Measurements from ENCODE around the gene CCDC83. TPM values are rescaled to one million over a fixed set of nuclear protein-coding genes. Genes with fewer than 3 reads are reported as not detected.
"Not testable (repeated sequence)": the region's sequence is repeated elsewhere in the genome, so short reads cannot be mapped to it uniquely, and the experiment has no call there.

CCDC83 gene
- total RNA-seq, 4 donors from 2014 or later = not detected

DNA sequence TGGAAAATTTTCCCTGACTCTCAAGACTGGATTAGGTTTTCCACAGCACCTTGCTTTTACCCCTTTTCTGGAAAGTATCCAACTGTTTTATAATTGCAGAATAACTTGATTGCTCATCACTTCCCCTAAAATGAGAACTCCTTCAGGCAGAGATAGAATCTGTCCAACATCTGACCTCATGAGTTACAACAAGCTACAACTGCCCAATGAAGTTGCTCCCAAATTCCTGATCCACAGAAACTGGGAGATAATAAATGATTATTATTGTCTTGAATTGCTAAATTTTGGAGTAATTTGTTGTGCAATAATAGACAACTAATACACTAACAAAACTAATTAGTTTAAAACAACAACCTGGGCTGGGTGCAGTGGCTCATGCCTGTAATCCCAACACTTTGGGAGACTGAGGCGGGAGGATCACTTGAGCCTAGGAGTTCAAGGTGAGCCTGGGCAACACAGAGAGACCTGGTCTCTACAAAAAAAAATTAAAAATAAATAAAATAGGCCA, 10.0 kb upstream of the CCDC83 start:
- H3K27me3 ChIP-seq = no peaks in the 10 kb centered on the region
- 94% methylated on average over 1 of the region's 1 CpG for WGBS
- no peak overlapping the region for H3K27ac ChIP-seq
- H3K4me3 ChIP-seq = no peak overlapping the region
- H3K36me3 ChIP-seq = no peaks in the 10 kb centered on the region
- H3K4me1 ChIP-seq = peaks cover 4% of the 10 kb centered on the region
- H3K9me3 ChIP-seq = no peaks in the 10 kb centered on the region
- DNase-seq (ENCODE audit: low spot score in 2 of 2) = no peak
- TF ChIP-seq EP300 (IDR thresholded peaks at IDR 0.05) (no peak), POLR2AphosphoS5 (IDR thresholded peaks at IDR 0.05) (no peak), POLR2A (IDR thresholded peaks at IDR 0.05) (no peak)

DNA sequence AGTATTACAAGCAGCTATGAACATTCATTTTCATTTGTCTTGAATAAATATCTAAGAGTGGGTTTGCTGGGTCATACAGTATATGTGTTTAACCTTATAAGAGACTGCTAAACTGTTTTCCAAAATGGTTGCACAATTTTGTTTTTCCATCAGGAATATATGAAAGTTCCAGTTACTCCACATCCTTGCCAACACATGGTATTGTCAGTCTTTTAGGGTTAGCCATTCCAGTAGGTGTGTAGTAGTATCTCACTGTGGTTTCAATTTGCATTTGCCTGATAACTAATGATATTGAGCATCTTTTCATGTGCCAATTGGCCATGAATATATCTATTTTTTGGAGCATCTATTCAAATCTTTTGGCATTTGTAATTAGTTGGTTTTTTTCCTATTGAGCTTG, 7.7 kb upstream of the CCDC83 start:
- no peaks in the 10 kb centered on the region for H3K9me3 ChIP-seq
- peaks cover 4% of the 10 kb centered on the region for H3K4me1 ChIP-seq
- H3K4me3 ChIP-seq = no peak overlapping the region
- H3K36me3 ChIP-seq = no peaks in the 10 kb centered on the region
- TF ChIP-seq EP300 (IDR thresholded peaks at IDR 0.05) (no peak), POLR2A (IDR thresholded peaks at IDR 0.05) (no peak), POLR2AphosphoS5 (IDR thresholded peaks at IDR 0.05) (no peak)
- TF ChIP-seq, protein P1, sequence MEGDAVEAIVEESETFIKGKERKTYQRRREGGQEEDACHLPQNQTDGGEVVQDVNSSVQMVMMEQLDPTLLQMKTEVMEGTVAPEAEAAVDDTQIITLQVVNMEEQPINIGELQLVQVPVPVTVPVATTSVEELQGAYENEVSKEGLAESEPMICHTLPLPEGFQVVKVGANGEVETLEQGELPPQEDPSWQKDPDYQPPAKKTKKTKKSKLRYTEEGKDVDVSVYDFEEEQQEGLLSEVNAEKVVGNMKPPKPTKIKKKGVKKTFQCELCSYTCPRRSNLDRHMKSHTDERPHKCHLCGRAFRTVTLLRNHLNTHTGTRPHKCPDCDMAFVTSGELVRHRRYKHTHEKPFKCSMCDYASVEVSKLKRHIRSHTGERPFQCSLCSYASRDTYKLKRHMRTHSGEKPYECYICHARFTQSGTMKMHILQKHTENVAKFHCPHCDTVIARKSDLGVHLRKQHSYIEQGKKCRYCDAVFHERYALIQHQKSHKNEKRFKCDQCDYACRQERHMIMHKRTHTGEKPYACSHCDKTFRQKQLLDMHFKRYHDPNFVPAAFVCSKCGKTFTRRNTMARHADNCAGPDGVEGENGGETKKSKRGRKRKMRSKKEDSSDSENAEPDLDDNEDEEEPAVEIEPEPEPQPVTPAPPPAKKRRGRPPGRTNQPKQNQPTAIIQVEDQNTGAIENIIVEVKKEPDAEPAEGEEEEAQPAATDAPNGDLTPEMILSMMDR (IDR thresholded peaks at IDR 0.05) = no peak
- no peak for DNase-seq (ENCODE audit: low spot score in 2 of 2)
- no peaks in the 10 kb centered on the region for H3K27me3 ChIP-seq
- no peak overlapping the region for H3K27ac ChIP-seq

DNA sequence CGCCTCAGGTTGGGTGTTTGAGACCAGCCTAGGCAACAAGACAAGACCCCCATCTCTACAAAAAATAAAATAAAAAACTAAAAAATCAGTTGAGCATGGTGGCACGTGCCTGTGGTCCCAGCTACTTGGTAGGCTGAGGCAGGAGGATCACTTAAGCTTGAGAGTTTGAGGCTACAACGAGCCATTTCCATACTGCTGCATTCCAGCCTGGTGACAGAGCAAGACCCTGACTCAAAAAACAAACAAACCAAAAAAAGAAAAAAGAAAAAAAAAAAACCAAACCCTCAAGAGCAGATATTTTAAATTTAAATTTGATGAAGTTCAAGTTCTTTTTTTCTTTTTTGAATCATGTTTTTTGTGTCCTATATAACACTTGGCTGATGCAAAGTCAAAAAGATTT, 7.2 kb upstream of the CCDC83 start:
- Histone ChIP-seq H3K27ac (no peak overlapping the region), H3K36me3 (no peaks in the 10 kb centered on the region), H3K27me3 (no peaks in the 10 kb centered on the region), H3K4me1 (peaks cover 4% of the 10 kb centered on the region), H3K9me3 (no peaks in the 10 kb centered on the region), H3K4me3 (no peak overlapping the region)
- 95% methylated on average over 3 of the region's 3 CpGs for WGBS
- no peak for DNase-seq (ENCODE audit: low spot score in 2 of 2)
- TF ChIP-seq POLR2AphosphoS5 (IDR thresholded peaks at IDR 0.05) = no peak
- no peak for TF ChIP-seq EP300 (IDR thresholded peaks at IDR 0.05)
- TF ChIP-seq, protein P1 (IDR thresholded peaks at IDR 0.05) = no peak
- TF ChIP-seq POLR2A (IDR thresholded peaks at IDR 0.05) = no peak

DNA sequence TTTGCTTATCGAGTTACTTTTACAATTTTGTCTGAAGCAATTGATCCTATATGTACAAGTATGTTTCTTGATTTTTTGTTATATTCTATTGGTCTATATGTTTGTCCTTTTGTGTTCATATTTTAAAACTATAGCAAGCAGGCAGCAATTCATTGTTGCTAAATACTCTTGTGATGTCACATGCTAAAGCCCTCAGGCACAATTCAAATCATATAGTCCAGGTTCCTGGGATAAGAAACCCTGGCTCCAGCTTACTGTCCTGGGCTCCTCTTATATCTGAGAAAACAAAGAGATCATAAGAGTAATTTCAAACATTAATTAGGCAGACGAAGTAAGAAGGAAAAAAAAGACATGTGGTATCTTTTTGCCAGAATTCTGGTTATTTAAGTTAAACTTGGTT, 6.6 kb upstream of the CCDC83 start:
- H3K36me3 ChIP-seq = no peaks in the 10 kb centered on the region
- H3K4me1 ChIP-seq = peaks cover 4% of the 10 kb centered on the region
- no peak overlapping the region for H3K27ac ChIP-seq
- TF ChIP-seq, protein P1 (IDR thresholded peaks at IDR 0.05) = no peak
- no peak for TF ChIP-seq POLR2A (IDR thresholded peaks at IDR 0.05)
- no peak for TF ChIP-seq POLR2AphosphoS5 (IDR thresholded peaks at IDR 0.05)
- TF ChIP-seq EP300 (IDR thresholded peaks at IDR 0.05) = no peak
- H3K9me3 ChIP-seq = no peaks in the 10 kb centered on the region
- no peaks in the 10 kb centered on the region for H3K27me3 ChIP-seq
- no peak overlapping the region for H3K4me3 ChIP-seq
- no peak for DNase-seq (ENCODE audit: low spot score in 2 of 2)
- 95% methylated on average over 2 of the region's 2 CpGs for WGBS

DNA sequence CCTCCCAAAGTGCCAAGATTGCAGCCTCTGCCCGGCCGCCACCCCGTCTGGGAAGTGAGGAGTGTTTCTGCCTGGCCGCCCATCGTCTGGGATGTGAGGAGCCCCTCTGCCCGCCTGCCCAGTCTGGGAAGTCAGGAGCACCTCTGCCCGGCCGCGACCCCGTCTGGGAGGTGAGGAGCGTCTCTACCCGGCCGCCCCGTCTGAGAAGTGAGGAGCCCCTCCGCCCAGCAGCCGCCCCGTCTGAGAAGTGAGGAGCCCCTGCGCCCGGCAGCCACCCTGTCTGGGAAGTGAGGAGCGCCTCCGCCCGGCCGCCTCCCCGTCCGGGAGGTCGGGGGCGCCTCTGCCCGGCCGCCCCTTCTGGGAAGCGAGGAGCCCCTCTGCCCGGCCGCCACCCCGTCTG, 2.4 kb upstream of the CCDC83 start:
- not testable (repeated sequence) for H3K27ac ChIP-seq; H3K4me3 ChIP-seq; DNase-seq (ENCODE audit: low spot score in 2 of 2); H3K9me3 ChIP-seq; H3K27me3 ChIP-seq; H3K36me3 ChIP-seq
- WGBS = 97% methylated on average over 20 of the region's 33 CpGs
- H3K4me1 ChIP-seq = peaks cover 12% of the 10 kb centered on the region

DNA sequence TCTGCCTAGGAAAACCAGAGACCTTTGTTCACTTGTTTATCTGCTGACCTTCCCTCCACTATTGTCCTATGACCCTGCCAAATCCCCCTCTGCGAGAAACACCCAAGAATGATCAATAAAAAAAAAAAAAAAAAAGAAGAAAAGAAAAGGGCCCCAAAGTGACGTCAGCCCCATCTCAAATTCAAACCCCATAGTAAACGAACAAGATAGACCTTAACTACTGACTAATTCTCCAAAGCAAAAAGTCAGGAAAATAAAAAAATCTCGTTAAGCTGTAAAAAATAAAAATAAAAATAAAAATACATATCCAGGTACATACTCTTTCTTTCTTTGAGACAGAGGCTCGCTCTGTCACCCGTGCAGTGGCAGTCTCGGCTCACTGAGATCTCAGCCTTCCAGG, 1.6 kb upstream of the CCDC83 start:
- not testable (repeated sequence) for H3K9me3 ChIP-seq

DNA sequence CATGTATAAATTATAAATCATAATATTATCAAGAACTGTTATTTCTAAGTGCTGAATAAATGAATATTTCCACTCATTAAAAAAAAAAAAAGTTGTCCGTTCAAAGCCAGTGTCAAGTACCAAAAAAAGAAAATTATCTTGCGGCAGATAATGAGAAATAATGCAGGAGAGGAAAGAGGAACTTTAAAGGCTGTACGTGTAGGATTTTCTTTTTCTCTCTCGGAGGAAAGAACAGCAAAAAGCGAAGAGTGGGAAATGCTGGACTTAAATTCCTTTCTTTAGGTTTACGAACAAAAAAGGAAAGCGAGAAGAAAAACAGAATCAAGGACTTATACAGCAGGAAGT, 999 bp upstream of the CCDC83 start:
- WGBS = 11% methylated on average over 7 of the region's 7 CpGs
- TF ChIP-seq, protein P1 (IDR thresholded peaks at IDR 0.05) = no peak
- TF ChIP-seq EP300 (IDR thresholded peaks at IDR 0.05) (no peak), POLR2AphosphoS5 (IDR thresholded peaks at IDR 0.05) (no peak), POLR2A (IDR thresholded peaks at IDR 0.05) (no peak)
- H3K27ac ChIP-seq = peak overlapping the region; percentile 86
- H3K9me3 ChIP-seq = no peaks in the 10 kb centered on the region
- DNase-seq (ENCODE audit: low spot score in 2 of 2) = no peak
- H3K36me3 ChIP-seq = no peaks in the 10 kb centered on the region
- no peaks in the 10 kb centered on the region for H3K27me3 ChIP-seq
- peaks cover 12% of the 10 kb centered on the region for H3K4me1 ChIP-seq
- H3K4me3 ChIP-seq = peak overlapping the region; percentile 56

More for the DNA sequence above, 1.6 kb upstream of the CCDC83 start:
- not testable (repeated sequence) for H3K4me3 ChIP-seq; H3K27ac ChIP-seq; H3K36me3 ChIP-seq; DNase-seq (ENCODE audit: low spot score in 2 of 2); H3K27me3 ChIP-seq
- 95% methylated on average over 7 of the region's 7 CpGs for WGBS
- peaks cover 12% of the 10 kb centered on the region for H3K4me1 ChIP-seq
